BLaER1 treated with 17β-estradiol and CSF1 and Interleukin-3, amounts not matched to agents 10 nM and 100 nM (cell line): ENCODE measurements around the gene SDCCAG8.

Experiments
- H3K27ac ChIP-seq, 11 experiments: shearing (Covaris generic); formaldehyde crosslinking; 2 replicates each; pipeline ENCODE4 v1.8.1; 2022
- H3K27me3 ChIP-seq, 11 experiments: shearing (Covaris generic); formaldehyde crosslinking; 2 replicates each; pipeline ENCODE4 v1.8.1; 2022
- H3K36me3 ChIP-seq, 11 experiments: shearing (Covaris generic); formaldehyde crosslinking; 2 replicates each; pipeline ENCODE4 v1.8.1; 2022
- H3K4me1 ChIP-seq, 10 experiments: shearing (Covaris generic); formaldehyde crosslinking; 2 replicates each; pipeline ENCODE4 v1.8.1; 2022
- H3K4me2 ChIP-seq, 11 experiments: shearing (Covaris generic); formaldehyde crosslinking; 2 replicates each; pipeline ENCODE4 v1.8.1; 2022
- H3K4me3 ChIP-seq, 10 experiments: shearing (Covaris generic); formaldehyde crosslinking; 2 replicates each; pipeline ENCODE4 v1.8.1; 2022
- H3K9ac ChIP-seq, 11 experiments: shearing (Covaris generic); formaldehyde crosslinking; 2 replicates each; pipeline ENCODE4 v1.8.1; 2022
- H3K9me3 ChIP-seq, 11 experiments: shearing (Covaris generic); formaldehyde crosslinking; replicated peaks in 1 of 11; 2 replicates each; pipeline ENCODE4 v1.8.1; 2022
- H4K20me1 ChIP-seq, 11 experiments: shearing (Covaris generic); formaldehyde crosslinking; 2 replicates each; pipeline ENCODE4 v1.8.1; 2022
- Cebpa-rat ChIP-seq, 11 experiments: shearing (Covaris generic); IDR thresholded peaks; 2 replicates each; pipeline ENCODE4 v1.8.1; 2022

The SDCCAG8 gene

GRCh38 chr1:243396876-243397275, 141.0 kb downstream of the SDCCAG8 start:
- no peak overlapping the region for H3K4me3 ChIP-seq
- no peak for TF ChIP-seq Cebpa-rat (IDR thresholded peaks at IDR 0.05)
- H4K20me1 ChIP-seq: no peaks in the 10 kb centered on the region
- peaks cover 0 to 48% (median 0%) of the 10 kb centered on the region in 11 experiments; a peak in 5 of 22 replicates for H3K36me3 ChIP-seq
- no peak overlapping the region for H3K4me2 ChIP-seq
- no peaks in the 10 kb centered on the region for H3K9me3 ChIP-seq
- no peak overlapping the region for H3K27ac ChIP-seq
- no peaks in the 10 kb centered on the region for H3K4me1 ChIP-seq
- H3K9ac ChIP-seq: no peak overlapping the region
- no peaks in the 10 kb centered on the region for H3K27me3 ChIP-seq

GRCh38 chr1:243397613-243398321, 141.9 kb downstream of the SDCCAG8 start:
- H3K27me3 ChIP-seq: no peaks in the 10 kb centered on the region
- no peaks in the 10 kb centered on the region for H4K20me1 ChIP-seq
- H3K36me3 ChIP-seq: peaks cover 0 to 55% (median 0%) of the 10 kb centered on the region in 11 experiments; a peak in 6 of 22 replicates
- H3K4me3 ChIP-seq: no peak overlapping the region
- H3K9ac ChIP-seq: no peak overlapping the region
- H3K4me1 ChIP-seq: no peaks in the 10 kb centered on the region
- no peaks in the 10 kb centered on the region for H3K9me3 ChIP-seq
- no peak for TF ChIP-seq Cebpa-rat (IDR thresholded peaks at IDR 0.05)
- H3K4me2 ChIP-seq: no peak overlapping the region
- H3K27ac ChIP-seq: no peak overlapping the region

DNA sequence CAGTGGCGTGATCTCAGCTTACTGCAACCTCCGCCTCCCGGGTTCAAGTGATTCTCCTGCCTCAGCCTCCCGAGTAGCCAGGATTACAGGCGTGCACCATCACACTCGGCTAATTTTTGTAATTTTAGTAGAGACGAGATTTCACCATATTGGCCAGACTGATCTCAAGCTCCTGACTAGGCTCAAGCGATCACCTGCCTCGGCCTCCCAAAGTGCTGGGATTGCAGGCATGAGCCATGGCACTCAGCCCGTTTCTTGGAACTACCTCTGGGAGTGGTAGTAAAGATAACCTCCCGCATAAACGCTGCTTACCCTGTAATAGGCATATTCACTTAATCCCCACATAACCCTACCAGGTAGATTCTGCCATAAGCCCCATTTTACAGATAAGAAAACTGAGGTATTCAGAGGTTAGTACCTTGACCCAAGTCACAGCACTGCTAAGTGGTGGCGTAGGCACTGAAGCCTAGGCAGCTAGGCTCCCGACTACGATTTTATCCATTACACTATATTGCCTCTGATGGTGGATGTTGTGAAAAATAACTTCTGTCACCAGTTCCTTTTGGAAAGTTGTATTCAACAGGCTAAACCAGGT, 143.8 kb downstream of the SDCCAG8 start:
- Histone ChIP-seq H3K27ac (no peak overlapping the region), H3K4me1 (no peaks in the 10 kb centered on the region), H3K36me3 (peaks cover 0 to 61% (median 0%) of the 10 kb centered on the region in 11 experiments; a peak in 9 of 22 replicates), H3K4me2 (no peak overlapping the region), H3K9ac (no peak overlapping the region), H3K4me3 (no peak overlapping the region), H3K9me3 (no peaks in the 10 kb centered on the region), H4K20me1 (no peaks in the 10 kb centered on the region), H3K27me3 (no peaks in the 10 kb centered on the region)
- TF ChIP-seq Cebpa-rat (IDR thresholded peaks at IDR 0.05): no peak

GRCh38 chr1:243402868-243403267, 147.0 kb downstream of the SDCCAG8 start:
- Histone ChIP-seq H3K4me3 (no peak overlapping the region), H3K36me3 (peaks cover 0 to 45% (median 0%) of the 10 kb centered on the region in 11 experiments; a peak in 9 of 22 replicates), H3K27me3 (no peaks in the 10 kb centered on the region), H4K20me1 (no peaks in the 10 kb centered on the region), H3K4me1 (peaks cover 6 to 14% (median 10%) of the 10 kb centered on the region in 10 experiments; a peak in 18 of 20 replicates), H3K27ac (no peak overlapping the region), H3K4me2 (no peak overlapping the region), H3K9me3 (no peaks in the 10 kb centered on the region), H3K9ac (no peak overlapping the region)
- TF ChIP-seq Cebpa-rat (IDR thresholded peaks at IDR 0.05): no peak

GRCh38 chr1:243406424-243406823, 150.6 kb downstream of the SDCCAG8 start:
- H3K27me3 ChIP-seq: no peaks in the 10 kb centered on the region
- peaks cover 0 to 57% (median 0%) of the 10 kb centered on the region in 11 experiments; a peak in 8 of 22 replicates for H3K36me3 ChIP-seq
- H3K4me3 ChIP-seq: no peak overlapping the region
- no peak overlapping the region for H3K9ac ChIP-seq
- TF ChIP-seq Cebpa-rat (IDR thresholded peaks at IDR 0.05): no peak
- H3K4me2 ChIP-seq: no peak overlapping the region
- peaks cover 6 to 17% (median 12%) of the 10 kb centered on the region in 10 experiments; a peak in 19 of 20 replicates for H3K4me1 ChIP-seq
- no peaks in the 10 kb centered on the region for H3K9me3 ChIP-seq
- no peaks in the 10 kb centered on the region for H4K20me1 ChIP-seq
- no peak overlapping the region for H3K27ac ChIP-seq

- no peak for TF ChIP-seq Cebpa-rat (IDR thresholded peaks at IDR 0.05)
- Histone ChIP-seq H3K9ac (no peak overlapping the region), H3K9me3 (no peaks in the 10 kb centered on the region), H3K27ac (no peak overlapping the region), H3K4me1 (peaks cover 6 to 17% (median 12%) of the 10 kb centered on the region in 10 experiments; a peak in 19 of 20 replicates), H3K36me3 (peaks cover 0 to 53% (median 0%) of the 10 kb centered on the region in 11 experiments; a peak in 8 of 22 replicates), H3K27me3 (no peaks in the 10 kb centered on the region), H4K20me1 (no peaks in the 10 kb centered on the region), H3K4me2 (peak overlapping the region; percentile 2 to 47 (median 29); a peak in 14 of 22 replicates), H3K4me3 (no peak overlapping the region)
Measured at GRCh38 chr1:243407284-243408018, 151.6 kb downstream of the SDCCAG8 start.

GRCh38 chr1:243408479-243408878, 152.6 kb downstream of the SDCCAG8 start:
- H3K27ac ChIP-seq: no peak overlapping the region
- H3K27me3 ChIP-seq: no peaks in the 10 kb centered on the region
- peaks cover 8 to 18% (median 14%) of the 10 kb centered on the region in 10 experiments; a peak in 19 of 20 replicates for H3K4me1 ChIP-seq
- H3K36me3 ChIP-seq: peaks cover 0 to 46% (median 0%) of the 10 kb centered on the region in 11 experiments; a peak in 8 of 22 replicates
- no peak for TF ChIP-seq Cebpa-rat (IDR thresholded peaks at IDR 0.05)
- H4K20me1 ChIP-seq: no peaks in the 10 kb centered on the region
- H3K4me3 ChIP-seq: no peak overlapping the region
- no peak overlapping the region for H3K9ac ChIP-seq
- no peaks in the 10 kb centered on the region for H3K9me3 ChIP-seq
- H3K4me2 ChIP-seq: no peak overlapping the region

GRCh38 chr1:243409284-243409683, 153.4 kb downstream of the SDCCAG8 start:
- Histone ChIP-seq H3K4me1 (peaks cover 14 to 23% (median 19%) of the 10 kb centered on the region in 10 experiments), H3K4me2 (no peak overlapping the region), H3K9ac (no peak overlapping the region), H3K36me3 (peaks cover 0 to 46% (median 0%) of the 10 kb centered on the region in 11 experiments; a peak in 7 of 22 replicates), H3K27me3 (no peaks in the 10 kb centered on the region), H4K20me1 (no peaks in the 10 kb centered on the region), H3K27ac (no peak overlapping the region), H3K9me3 (no peaks in the 10 kb centered on the region), H3K4me3 (no peak overlapping the region)
- TF ChIP-seq Cebpa-rat (IDR thresholded peaks at IDR 0.05): no peak

- Histone ChIP-seq H3K27me3 (no peaks in the 10 kb centered on the region), H3K27ac (no peak overlapping the region), H3K9ac (no peak overlapping the region), H3K9me3 (no peaks in the 10 kb centered on the region), H4K20me1 (no peaks in the 10 kb centered on the region), H3K4me3 (no peak overlapping the region), H3K36me3 (peaks cover 0 to 59% (median 11%) of the 10 kb centered on the region in 11 experiments; a peak in 16 of 22 replicates), H3K4me1 (peaks cover 14 to 24% (median 19%) of the 10 kb centered on the region in 10 experiments), H3K4me2 (no peak overlapping the region)
- TF ChIP-seq Cebpa-rat (IDR thresholded peaks at IDR 0.05): no peak
Measured at GRCh38 chr1:243411472-243411871, 155.6 kb downstream of the SDCCAG8 start.
